Measurements from ENCODE around the gene CLINT1.
A peak's percentile ranks its signal among the peaks of the same experiment; 100 is the strongest.

CLINT1 gene

DNA sequence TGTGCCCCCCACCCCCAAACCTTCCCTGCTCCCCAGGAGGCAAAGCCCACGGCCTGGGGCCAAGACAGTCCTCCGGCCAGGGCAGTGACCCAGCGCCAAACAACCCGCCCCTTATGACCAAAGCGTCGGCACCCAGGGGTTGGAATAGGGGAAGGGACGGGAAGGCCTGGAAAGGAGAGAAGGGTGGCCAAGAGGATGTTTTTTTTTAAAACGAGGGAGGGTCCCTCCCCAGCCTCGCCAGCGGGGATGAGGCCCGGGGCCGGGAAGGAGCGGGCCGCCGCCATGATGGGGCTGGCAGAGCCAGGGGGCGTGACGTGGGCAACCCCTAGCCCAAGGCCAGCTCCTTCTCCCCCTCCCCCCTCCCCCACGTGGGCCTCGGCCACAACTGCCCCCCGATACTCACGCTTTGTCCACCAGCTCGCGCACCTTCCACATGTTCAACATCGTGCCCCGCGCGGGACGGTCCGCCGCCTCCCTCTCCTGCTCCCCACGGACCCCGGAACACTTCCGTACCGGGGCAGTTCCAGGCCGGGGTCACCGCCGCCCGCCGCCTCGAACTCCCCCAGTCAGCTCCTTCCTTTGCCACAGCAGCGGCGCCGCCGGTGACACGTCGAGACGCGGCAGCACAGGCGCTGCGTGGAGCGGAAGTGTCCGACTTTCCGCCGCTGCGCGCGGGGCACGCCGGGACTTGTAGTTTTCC is at the start of gene CLINT1:
Gene CLINT1 (minus strand): TSS at position 619 of the 700 bp plus-strand sequence. CDS start 175 bp downstream, at position 444.
- H3K4me1 ChIP-seq (ENCODE audit: insufficient read depth, poor library complexity, severe bottlenecking), result peaks cover 14% of the 10 kb centered on the region

DNA sequence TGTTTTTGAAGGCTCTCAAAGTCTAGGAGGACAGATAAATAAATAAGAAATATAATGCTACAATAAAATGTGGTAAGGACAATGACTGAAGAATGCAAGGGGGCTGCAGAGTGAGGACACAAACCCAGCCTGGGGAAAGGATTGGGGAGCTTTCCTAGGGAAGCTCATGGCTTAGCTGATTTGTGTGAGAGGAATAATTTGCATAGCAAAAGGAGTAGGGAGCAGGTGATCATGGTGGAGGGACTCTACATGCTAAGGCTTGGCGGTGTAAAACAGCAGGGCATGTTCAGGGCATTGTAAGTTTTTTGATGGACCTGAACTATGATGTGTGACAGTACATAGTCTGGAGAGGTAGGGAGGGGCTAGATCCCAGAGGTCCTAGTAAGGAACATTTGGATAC is 49.5 kb upstream of the CLINT1 start:
- TF ChIP-seq, protein P1, sequence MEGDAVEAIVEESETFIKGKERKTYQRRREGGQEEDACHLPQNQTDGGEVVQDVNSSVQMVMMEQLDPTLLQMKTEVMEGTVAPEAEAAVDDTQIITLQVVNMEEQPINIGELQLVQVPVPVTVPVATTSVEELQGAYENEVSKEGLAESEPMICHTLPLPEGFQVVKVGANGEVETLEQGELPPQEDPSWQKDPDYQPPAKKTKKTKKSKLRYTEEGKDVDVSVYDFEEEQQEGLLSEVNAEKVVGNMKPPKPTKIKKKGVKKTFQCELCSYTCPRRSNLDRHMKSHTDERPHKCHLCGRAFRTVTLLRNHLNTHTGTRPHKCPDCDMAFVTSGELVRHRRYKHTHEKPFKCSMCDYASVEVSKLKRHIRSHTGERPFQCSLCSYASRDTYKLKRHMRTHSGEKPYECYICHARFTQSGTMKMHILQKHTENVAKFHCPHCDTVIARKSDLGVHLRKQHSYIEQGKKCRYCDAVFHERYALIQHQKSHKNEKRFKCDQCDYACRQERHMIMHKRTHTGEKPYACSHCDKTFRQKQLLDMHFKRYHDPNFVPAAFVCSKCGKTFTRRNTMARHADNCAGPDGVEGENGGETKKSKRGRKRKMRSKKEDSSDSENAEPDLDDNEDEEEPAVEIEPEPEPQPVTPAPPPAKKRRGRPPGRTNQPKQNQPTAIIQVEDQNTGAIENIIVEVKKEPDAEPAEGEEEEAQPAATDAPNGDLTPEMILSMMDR (IDR thresholded peaks at IDR 0.05; ENCODE audit: poor library complexity, severe bottlenecking), result no peak
- H3K4me3 ChIP-seq (ENCODE audit: severe bottlenecking), result no peak overlapping the region
- no peaks in the 10 kb centered on the region for H3K9me3 ChIP-seq (ENCODE audit: severe bottlenecking)
- H3K27ac ChIP-seq (ENCODE audit: poor library complexity, severe bottlenecking), result no peak overlapping the region
- no peak for ATAC-seq (ENCODE audit: low read depth)
- no peak for DNase-seq (ENCODE audit: low spot score)
- no peaks in the 10 kb centered on the region for H3K36me3 ChIP-seq (ENCODE audit: low read depth)
- peaks cover 10% of the 10 kb centered on the region for H3K4me1 ChIP-seq (ENCODE audit: insufficient read depth, poor library complexity, severe bottlenecking)
- H3K27me3 ChIP-seq (ENCODE audit: insufficient read depth, poor library complexity, severe bottlenecking), result no peaks in the 10 kb centered on the region

More for the DNA sequence above, at the start of gene CLINT1:
- Histone ChIP-seq H3K27ac (ENCODE audit: poor library complexity, severe bottlenecking) (peak within 1 kb of the TSS; percentile 46), H3K36me3 (ENCODE audit: low read depth) (peaks cover 10% of the 10 kb centered on the region), H3K27me3 (ENCODE audit: insufficient read depth, poor library complexity, severe bottlenecking) (no peaks in the 10 kb centered on the region), H3K9me3 (ENCODE audit: severe bottlenecking) (no peaks in the 10 kb centered on the region), H3K4me3 (ENCODE audit: severe bottlenecking) (peak within 1 kb of the TSS; percentile 66)
- DNase-seq (ENCODE audit: low spot score), result peak; percentile 94
- TF ChIP-seq, protein P1 (IDR thresholded peaks at IDR 0.05; ENCODE audit: poor library complexity, severe bottlenecking), result no peak
- peak; percentile 95 for ATAC-seq (ENCODE audit: low read depth)

DNA sequence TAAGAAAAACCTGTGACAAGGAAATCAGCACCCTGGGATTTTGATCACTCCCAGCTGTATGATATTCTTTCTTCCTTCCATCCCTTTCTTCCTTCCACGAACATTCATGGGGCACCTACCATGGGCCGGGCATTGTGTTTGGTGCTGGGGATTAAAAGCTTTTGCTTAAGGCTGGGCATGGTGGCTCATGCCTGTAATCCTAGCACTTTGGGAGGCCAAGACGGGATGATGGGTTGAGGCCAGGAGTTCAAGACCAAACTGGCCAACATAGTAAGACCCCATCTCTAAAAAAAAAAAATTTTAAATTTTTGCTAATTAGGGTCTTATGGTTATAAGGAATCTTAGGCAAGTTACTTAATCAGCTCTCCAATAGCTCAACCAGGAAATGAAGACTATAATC is 48.5 kb upstream of the CLINT1 start:
- H3K36me3 ChIP-seq (ENCODE audit: low read depth), result no peaks in the 10 kb centered on the region
- peaks cover 10% of the 10 kb centered on the region for H3K4me1 ChIP-seq (ENCODE audit: insufficient read depth, poor library complexity, severe bottlenecking)
- no peaks in the 10 kb centered on the region for H3K9me3 ChIP-seq (ENCODE audit: severe bottlenecking)
- H3K4me3 ChIP-seq (ENCODE audit: severe bottlenecking), result no peak overlapping the region
- no peaks in the 10 kb centered on the region for H3K27me3 ChIP-seq (ENCODE audit: insufficient read depth, poor library complexity, severe bottlenecking)
- H3K27ac ChIP-seq (ENCODE audit: poor library complexity, severe bottlenecking), result no peak overlapping the region
- no peak for ATAC-seq (ENCODE audit: low read depth)
- TF ChIP-seq, protein P1 (IDR thresholded peaks at IDR 0.05; ENCODE audit: poor library complexity, severe bottlenecking), result no peak
- no peak for DNase-seq (ENCODE audit: low spot score)

DNA sequence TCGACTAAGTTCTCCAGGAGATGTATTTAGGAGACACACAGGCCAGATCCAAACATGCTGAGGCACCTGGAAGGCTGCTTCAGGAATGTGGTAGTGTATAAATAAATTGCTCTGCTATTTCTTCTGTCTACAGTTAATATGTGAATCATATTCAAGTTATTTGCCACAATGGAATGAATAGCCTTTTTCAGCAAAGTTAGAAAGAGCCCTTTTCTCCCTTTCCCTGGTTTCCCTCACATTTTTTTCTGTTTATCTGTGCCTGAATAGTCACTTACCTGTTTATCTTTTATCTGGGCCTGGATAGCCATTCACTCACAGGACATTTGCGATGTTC is 44.1 kb upstream of the CLINT1 start:
- H3K36me3 ChIP-seq (ENCODE audit: low read depth), result no peaks in the 10 kb centered on the region
- no peaks in the 10 kb centered on the region for H3K9me3 ChIP-seq (ENCODE audit: severe bottlenecking)
- H3K4me3 ChIP-seq (ENCODE audit: severe bottlenecking), result no peak overlapping the region
- DNase-seq (ENCODE audit: low spot score) (no peak), ATAC-seq (ENCODE audit: low read depth) (peak; percentile 87)
- TF ChIP-seq, protein P1 (IDR thresholded peaks at IDR 0.05; ENCODE audit: poor library complexity, severe bottlenecking), result no peak
- H3K4me1 ChIP-seq (ENCODE audit: insufficient read depth, poor library complexity, severe bottlenecking), result peaks cover 7% of the 10 kb centered on the region
- no peaks in the 10 kb centered on the region for H3K27me3 ChIP-seq (ENCODE audit: insufficient read depth, poor library complexity, severe bottlenecking)
- no peak overlapping the region for H3K27ac ChIP-seq (ENCODE audit: poor library complexity, severe bottlenecking)

DNA sequence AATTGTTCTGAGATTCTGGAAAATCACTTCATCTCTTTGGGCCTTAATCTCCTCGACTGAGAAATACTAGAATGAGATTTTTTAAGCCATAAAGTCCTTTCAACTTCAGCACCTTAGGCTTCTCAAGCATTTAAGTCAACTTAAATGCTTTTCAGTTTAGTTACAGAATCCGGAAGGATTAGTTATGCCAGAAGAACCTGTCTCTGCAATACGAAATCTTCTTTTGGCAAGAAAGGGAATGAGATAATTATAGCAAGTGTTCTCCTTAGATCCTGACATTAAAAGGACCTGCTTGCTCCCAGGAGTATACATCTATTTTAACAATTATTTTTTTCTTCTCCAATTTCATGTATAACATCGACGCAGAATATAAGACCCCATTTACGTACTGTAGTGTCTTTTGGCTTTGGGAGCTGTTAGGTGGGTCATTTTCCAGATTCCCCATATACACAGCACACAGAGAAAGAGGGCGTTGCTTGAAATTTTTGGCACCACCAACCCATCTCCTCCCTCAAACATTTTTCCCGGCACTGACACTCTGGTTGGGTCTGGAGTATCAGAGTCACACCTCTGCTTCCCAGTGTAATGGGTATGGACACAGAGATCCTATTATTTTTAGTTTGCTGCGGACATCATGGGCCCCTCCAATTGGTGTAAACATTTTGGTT is 43.6 kb upstream of the CLINT1 start:
- Histone ChIP-seq H3K36me3 (ENCODE audit: low read depth) (no peaks in the 10 kb centered on the region), H3K27me3 (ENCODE audit: insufficient read depth, poor library complexity, severe bottlenecking) (no peaks in the 10 kb centered on the region), H3K27ac (ENCODE audit: poor library complexity, severe bottlenecking) (no peak overlapping the region), H3K4me3 (ENCODE audit: severe bottlenecking) (no peak overlapping the region), H3K4me1 (ENCODE audit: insufficient read depth, poor library complexity, severe bottlenecking) (peaks cover 7% of the 10 kb centered on the region), H3K9me3 (ENCODE audit: severe bottlenecking) (no peaks in the 10 kb centered on the region)
- peak; percentile 47 for ATAC-seq (ENCODE audit: low read depth)
- TF ChIP-seq, protein P1 (IDR thresholded peaks at IDR 0.05; ENCODE audit: poor library complexity, severe bottlenecking), result no peak
- no peak for DNase-seq (ENCODE audit: low spot score)
